Anterior cingulate cortex (tissue), 58 donors: ENCODE results near the gene SNRPN.
"Not testable (repeated sequence)": the region's sequence is repeated elsewhere in the genome, so short reads cannot be mapped to it uniquely, and the experiment has no call there.

ENCODE experiments used
- DNase-seq, 58 donors: peaks; one replicate each; lab custom pipeline; 2025; lab: John Stamatoyannopoulos, UW

The SNRPN gene

DNA sequence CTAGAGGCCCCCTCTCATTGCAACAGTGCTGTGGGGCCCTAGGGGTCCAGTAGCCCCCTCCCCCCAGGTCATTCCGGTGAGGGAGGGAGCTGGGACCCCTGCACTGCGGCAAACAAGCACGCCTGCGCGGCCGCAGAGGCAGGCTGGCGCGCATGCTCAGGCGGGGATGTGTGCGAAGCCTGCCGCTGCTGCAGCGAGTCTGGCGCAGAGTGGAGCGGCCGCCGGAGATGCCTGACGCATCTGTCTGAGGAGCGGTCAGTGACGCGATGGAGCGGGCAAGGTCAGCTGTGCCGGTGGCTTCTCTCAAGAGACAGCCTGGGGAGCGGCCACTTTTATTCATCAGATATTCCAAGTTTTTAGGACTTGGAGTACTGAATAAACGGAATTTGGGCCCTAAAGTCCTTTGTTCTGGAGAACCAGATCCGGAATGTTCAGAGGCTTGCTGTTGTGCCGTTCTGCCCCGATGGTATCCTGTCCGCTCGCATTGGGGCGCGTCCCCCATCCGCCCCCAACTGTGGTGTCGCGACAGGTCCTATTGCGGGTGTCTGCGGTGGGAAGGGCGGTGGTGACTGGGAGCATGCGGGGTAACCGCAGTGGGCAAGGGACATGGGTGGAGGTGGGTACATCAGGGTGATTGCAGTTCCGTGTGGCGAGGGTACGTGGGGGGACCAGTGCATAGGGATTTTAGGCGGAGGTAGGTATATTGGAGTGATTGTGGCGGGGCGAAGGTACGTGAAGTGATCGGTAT, at the start of gene SNRPN, which contains the start of gene SNURF:
Gene SNRPN, plus strand, starts transcription at position 205 of the 748 bp plus-strand sequence. CDS start 19,467 bp downstream, outside the sequence.
Gene SNURF, plus strand, starts transcription at position 205 of the 748 bp plus-strand sequence. Its CDS starts 62 bp downstream, at position 267.
- peak in 56 of 58 donors; percentile 5 to 82 (median 50) for DNase-seq

DNA sequence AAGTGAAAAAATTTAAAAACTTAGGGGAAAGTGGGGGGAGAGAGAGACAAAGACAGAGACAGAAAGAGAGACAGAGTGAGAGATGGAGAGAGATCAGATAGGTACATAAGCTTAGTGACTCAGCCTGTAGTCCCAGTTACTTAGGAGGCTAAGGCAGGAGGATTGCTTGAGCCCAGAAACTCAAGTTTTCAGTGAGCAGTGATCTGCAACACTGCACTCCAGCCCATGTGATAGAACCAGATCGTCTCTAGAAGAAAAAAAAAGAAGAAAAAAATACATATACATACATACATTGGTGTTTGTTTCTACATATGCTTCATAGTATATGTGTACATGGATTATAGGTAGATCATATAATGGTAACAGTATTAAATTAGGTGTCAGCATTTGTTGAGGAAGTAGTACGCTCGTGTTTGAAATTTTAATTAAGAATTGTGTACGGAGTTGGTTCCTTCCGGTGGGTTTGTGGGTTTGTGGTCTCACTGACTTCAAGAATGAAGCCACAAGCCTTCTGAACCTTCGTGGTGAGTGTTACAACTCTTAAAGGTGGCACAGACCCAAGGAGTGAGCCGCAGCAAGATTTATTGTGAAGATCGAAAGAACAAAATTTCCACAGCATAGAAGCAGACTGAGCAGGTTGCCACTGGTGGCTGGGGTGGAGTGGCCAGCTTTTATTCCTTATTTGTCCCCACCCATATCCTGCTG, 38.3 kb upstream of the SNRPN start:
- no peak for DNase-seq

DNA sequence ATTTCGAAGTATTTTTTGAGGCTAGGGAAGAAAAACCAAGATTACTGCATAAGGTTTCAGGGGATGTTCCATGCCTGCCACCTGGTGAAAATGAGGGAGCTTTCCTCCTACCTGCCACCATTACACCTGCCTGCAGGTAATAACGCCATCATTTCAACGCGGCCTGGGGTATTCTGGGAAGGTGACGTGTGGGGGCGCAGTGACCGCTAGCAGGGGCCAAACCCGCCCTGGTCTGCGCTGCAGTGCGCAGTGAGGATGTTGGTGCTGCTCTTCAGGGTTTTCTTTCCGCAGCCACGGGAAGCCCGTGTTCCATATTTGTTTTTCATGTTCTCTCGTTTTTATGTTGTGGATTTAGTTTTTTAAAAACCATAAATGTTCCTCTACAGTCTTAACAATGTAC, 37.4 kb upstream of the SNRPN start:
- no peak for DNase-seq

DNA sequence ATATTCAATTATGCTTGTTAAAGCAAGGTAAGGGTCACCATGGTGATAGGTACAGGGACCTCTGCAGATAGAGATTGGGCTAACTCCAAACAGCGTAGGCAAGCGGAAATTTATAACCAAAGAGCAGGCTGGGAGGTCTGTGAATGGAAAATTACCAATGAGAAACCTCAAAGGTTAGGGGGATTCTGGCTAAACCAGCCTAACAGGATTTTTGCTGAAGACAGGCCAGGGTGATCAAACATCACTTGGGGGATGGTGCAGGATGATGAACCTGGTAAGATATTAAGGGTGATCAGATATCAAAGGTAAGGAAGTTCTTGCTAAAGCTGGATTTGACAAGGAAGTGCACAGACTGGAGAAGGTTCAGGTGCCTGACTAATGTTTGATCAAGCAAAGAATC, 35.3 kb upstream of the SNRPN start:
- DNase-seq = no peak

DNA sequence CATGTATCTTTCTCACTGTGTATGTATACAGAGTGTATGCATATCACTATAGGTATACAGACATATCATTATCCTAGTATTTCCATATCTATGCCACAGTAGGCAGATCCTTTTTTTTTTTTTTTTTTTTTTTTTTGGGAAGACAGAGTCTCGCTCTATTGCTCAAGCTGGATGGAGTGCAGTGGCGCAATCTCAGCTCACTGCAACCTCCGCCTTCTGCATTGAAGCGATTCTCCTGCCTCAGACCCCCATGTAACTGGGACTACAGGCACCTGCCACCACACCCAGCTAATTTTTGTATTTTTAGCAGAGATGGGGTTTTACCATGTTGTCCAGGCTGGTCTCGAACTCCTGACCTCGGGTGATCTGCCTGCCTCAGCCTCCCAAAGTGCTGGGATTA, 32.0 kb upstream of the SNRPN start:
- DNase-seq = not testable (repeated sequence)

DNA sequence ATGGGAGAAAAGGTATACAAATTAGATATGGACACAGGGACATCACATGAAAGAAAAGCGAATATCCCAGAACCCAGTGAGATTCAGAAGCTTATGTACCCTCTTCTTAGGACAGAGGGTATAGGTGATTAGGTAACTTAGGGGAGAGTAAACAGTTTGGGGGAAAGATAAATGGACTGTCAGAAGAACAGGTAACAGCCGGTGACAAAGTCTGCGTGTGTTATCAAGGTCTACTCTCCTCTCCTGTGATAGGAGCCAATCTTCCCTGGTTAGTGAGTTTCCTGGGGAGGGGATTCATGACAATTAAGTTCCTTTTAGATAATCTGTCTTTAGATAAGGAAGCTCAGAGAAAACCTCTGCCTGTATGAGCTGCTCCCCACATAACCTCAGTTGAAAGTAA, 30.6 kb upstream of the SNRPN start:
- no peak for DNase-seq

DNA sequence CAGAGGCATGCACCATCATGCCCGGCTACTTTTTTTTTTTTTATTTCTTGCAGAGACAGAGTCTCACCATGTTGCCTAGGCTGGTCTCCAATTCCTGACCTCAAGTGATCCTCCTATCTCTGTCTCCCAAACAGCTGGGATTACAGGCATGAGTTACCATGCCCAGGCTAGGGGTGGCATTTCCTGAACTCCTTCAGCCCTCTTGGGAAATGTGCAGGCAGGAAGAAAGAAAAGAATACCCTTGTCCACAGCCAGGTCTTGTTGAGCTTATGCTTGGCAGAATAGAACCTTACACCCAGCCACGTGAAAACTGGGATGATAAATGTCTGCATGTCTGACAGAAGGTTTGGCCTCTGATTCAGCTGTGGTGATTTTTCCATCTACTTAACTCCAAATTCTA, 30.2 kb upstream of the SNRPN start:
- no peak for DNase-seq

DNA sequence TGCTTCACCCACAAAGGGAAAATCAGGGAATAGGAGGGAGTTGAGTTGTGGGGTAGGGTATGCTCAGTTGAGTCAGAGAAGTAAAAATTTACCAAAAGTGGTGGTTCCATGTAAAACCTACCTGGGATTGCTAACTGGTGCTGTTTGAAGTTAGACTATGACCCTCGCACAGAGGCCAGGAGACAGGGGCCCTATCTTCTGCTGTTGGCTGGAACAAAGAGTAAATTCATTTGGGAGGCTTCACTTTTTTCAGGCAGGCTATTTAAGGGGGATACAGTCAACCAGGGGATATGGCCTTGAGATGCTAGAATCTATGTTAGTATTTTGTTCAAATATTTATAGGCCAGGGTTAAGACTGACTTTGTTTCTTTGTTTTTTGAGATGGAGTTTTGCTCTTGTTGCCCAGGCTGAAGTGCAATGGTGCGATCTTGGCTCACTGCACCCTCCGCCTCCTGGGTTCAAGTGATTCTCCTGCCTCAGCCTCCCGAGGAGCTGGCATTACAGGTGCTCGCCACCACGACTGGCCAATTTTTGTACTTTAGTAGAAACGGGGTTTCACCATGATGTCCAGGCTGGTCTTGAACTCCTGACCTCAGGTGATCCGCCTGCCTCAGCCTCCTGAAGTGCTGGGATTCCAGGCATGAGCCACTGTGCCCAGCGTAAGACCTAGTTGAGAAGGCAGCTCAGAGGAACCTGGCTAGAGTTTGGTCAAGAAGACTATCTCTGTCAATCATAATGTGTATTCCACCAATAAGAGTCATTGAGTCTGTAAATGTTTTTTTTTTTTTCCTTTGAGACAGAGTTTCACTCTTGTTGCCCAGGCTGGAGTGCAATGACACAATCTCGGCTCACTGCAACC, 22.7 kb upstream of the SNRPN start:
- DNase-seq = not testable (repeated sequence)

DNA sequence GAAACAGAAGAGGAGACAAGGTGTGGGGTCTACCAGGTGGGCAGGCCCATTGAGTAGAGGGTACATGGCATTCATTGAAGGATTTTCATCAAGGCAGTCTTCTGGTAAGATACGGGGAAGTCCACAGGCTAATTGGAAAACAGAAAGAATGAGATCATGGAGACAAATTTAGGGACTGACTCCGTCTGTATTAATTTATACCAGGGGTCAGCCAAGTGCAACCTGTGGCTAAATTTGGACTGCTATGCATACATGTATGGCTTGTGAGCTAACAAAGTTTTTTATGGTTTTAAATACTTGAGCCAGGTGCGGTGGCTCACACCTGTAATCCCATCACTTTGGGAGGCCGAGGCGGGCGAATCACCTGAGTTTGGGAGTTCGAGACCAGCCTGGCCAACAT, 21.1 kb upstream of the SNRPN start:
- DNase-seq = no peak

DNA sequence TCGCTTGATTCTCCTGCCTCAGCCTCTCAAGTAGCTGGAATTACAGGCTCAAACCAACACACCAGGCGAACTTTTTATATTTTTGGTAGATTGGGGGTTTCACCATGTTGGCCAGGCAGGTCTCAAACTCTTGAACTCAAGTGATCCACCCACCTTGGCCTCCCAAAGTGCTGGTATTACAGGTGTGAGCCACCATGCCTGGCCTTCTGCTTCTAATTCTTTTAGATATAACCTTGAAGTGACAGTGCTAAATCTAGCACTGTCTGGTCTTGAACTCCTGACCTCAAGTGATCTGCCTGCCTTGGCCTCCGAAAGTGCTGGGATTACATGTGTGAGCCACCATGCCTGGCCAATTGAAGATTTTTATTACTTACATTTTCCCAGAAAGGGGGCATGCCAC, 16.6 kb upstream of the SNRPN start:
- DNase-seq = not testable (repeated sequence)

DNA sequence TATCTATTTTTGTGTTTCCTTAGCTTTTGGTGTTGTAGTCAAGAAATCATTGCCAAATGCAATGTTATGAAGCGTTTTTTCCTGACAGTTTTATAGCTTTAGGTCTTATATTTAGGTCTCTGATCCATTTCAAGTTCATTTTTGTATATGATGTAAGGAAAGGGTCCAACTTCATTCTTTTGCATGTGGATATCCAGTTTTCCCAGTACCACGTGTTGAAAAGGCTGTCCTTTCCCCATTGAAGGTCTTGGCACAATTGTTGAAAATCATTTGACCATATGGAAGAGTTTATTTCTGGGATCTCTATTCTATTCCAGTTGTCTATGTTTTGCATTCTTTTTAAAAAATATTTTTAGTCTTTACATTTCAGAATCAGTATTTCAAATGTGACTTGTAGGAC, 14.6 kb upstream of the SNRPN start:
- DNase-seq = no peak

DNA sequence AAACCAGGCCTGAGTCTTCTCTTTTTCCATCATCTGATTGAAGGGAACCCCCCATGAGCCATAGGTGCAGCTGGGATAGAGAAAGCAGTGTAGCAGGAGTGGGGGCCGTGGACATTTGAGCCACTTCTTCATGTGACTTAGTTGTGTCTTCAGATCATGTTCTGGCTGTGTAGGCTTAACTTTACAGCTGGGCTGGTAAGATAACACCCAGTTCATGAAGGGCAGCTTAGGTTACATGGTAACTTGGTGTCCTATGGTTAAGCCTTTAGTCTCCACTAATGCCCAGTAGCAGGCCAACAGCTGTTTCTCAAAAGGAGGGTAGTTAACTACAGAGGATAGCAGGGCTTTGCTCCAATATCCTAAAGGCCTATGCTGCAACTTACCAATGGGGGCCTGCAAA, 11.4 kb upstream of the SNRPN start:
- no peak for DNase-seq

DNA sequence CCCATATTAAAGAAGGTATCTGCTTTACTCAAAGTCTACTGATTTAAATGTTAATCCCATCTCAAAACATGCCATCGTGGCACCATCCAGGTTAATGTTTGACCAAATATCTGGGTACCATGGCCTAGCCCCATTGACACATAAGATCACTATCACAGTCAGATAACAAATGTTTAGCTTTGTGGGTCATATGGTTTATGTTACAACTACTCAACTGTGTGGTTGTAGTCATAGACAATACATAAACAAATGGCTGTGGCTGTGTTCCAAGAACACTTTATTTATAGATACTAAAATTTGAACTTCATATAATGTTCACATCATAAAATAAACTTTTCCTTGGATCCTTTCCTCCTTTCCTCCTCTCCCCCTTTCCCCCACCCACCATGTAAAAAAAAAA, 9.8 kb upstream of the SNRPN start:
- no peak for DNase-seq

DNA sequence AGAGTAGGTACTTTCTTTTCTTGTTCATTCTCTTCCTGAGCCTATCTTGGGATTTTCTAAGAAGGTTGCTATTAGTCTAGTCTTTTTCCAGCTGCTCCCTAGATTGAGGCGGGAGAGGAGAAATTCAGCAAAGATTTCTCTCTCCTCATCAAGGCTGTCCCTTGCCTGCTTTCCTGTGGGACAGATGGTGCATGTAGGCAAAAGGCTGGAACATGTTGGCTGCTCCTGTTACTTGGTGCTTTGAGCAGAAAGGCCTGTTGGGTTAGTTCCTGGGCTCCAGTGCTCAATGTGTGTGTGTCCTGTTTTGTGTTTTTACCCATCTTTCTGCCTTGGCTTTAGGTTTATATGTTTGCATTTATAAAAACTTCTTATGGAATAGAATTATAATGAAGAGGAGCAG, 9.1 kb upstream of the SNRPN start:
- peak in 12 of 58 donors; percentile 0 to 43 (median 10) for DNase-seq

DNA sequence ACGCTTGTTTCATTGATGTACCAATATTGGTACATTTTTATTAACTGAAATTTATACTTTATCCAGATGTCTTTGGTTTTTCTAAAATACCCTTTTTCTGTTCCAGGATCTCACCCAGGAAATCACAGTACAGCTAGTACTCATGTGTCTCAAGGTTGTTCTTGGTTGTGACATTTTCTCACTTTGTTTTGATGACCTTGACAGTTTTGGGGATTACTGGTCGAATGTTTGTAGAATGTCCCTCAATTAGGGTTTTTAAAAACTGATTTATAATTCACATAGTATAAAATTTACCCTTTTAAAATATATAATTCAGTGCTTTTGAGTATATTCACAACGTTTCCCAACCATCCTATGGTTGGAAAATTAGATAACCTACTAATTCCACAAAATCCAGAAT, 6.3 kb upstream of the SNRPN start:
- DNase-seq = no peak

DNA sequence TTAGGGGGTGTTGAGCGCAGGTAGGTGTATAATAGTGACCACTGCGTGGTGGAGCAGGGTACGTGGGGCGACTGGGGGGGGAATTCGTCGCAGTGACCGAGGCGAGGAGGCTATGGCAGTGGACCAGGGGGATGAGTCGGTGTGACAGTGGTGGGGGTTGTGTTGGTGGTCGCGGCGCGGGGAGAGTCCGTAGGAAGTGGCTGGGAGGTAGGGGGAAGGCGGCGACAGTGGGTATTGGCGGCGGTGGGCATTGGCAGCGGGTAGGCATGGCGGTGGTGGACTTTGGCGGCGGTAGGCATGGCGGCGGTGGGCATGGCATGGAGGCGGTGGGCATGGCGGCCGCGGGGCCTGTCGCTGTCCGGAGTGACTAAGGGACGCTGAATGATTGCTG, 739 bp downstream of the SNRPN start:
- peak in 5 of 58 donors; percentile 3 to 29 (median 7) for DNase-seq

DNA sequence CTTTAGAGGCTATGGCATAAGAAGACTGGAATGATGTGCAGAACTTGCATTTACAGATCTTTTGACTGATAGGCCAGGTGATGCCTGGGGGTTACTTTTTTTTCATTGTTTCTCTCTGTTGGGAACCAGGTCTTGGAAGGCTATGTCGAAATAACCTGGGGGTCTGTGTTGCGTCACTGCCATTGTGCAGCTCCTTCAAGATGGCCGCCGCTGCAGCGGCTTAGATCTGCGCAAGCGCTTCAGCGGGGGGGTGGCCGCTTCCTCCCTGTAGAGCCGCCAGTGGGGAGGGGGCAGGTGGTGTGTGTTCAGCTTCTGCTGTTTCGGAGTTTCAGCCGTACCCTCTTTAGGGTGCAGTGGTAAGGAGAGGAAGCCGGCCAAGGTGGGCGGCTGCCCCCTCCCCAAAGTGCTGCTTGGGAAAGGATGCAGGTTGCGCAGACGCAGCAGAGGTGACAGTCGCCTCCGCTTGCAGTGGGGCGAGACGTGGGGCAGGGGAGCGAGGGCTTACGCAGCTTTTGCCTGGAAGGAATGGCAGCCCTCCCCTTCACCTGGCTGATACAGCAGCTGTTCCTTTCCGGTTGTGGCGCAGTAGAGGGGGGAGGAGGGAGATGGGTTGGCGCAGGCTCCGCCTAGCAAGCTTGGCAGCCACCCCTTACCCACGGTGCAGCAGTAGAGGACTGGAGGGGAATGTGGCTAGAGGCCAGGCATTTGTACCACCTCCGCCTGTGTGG, 1.5 kb downstream of the SNRPN start:
- peak in 57 of 58 donors; percentile 16 to 81 (median 62) for DNase-seq

DNA sequence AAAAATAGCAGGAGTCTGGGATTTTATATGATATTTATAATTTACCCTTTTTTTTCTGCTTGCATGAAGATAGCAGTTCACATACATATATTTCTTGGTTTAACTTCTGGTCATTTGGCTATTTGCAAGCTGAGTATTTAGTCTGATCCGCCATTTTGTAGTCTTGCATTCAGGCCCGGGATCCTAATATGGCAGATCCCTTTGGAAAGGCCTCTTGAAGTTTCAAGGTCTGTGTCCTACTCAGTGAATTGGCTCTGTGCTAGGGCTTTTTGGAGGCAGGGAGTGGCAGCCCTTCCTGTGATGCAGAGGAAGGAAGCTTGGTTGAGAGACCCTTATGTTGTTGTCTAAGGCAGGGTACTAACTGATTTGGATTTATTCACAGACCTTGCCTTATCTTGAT, 2.9 kb downstream of the SNRPN start:
- DNase-seq = peak in 1 of 58 donors; percentile 9

DNA sequence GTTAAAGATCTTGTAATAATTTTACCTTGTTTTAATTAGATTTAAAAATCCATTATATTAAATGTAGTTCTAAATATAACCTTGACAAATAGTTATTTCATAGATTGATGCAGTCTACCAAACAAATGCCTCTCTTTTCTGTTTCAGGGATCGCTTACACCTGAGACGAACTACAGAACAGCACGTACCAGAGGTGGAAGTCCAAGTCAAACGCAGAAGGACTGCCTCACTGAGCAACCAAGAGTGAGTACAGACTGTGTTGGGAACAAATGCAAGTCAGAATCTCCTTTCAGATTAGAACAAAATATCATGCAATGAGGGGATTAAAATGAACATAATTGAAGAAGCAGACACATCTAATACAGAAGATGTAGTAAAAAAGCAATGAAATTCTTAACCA, 7.2 kb downstream of the SNRPN start:
- DNase-seq = no peak

DNA sequence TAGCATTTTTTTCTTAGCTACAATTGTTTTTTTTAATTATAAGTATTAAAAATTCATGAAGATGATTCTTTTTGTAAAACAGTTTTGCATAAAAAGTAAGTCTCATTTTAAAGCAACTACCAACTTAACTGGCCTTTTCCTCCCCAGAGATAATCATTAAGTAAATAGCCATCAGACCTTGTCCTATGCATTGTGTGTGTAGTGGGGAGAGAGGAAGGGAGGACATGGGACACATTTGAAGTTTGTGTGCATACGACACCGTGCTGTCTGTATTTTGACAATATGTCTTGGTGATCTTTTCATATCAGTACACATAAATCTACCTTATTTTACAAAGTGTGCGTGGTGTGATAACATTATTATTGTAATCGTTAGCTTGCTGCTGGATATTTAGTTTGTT, 8.1 kb downstream of the SNRPN start:
- no peak for DNase-seq
